Aorta (tissue), 5 donors: ENCODE measurements around the gene KLF16. TPM values are rescaled to one million over a fixed set of nuclear protein-coding genes. Genes with fewer than 3 reads are reported as not detected.

ENCODE experiments used
- ATAC-seq: fragments of 200-7000 bp; cut with Tn5 transposase; one replicate; pipeline ENCODE4 v1.9.1; 2022; ENCODE audit warnings: moderate library complexity; ENCODE audit not compliant: low FRiP score
- DNase-seq, 2 donors: peaks; one replicate each; pipeline ENCODE4 v3.0.0-alpha.2; 2020
- H3K27ac ChIP-seq, 2 donors: one replicate each; pipeline ENCODE4 v1.5.1; 2013; ENCODE audit warnings: low read length in 2 of 2, mild to moderate bottlenecking in 2 of 2, moderate library complexity in 2 of 2, control low read depth in 1 of 2, inconsistent platforms in 1 of 2, low read depth in 1 of 2
- H3K27me3 ChIP-seq, 2 donors: one replicate each; pipeline ENCODE4 v1.6.1; 2013; ENCODE audit warnings: control low read depth in 1 of 2, low read length in 1 of 2, mild to moderate bottlenecking in 1 of 2, moderate library complexity in 1 of 2; ENCODE audit not compliant: insufficient read depth in 2 of 2, control insufficient read depth in 1 of 2
- H3K36me3 ChIP-seq, 2 donors: one replicate each; pipeline ENCODE4 v1.6.1; 2013; ENCODE audit warnings: control low read depth in 1 of 2, low read length in 1 of 2, mild to moderate bottlenecking in 1 of 2; ENCODE audit not compliant: insufficient read depth in 2 of 2, control insufficient read depth in 1 of 2
- H3K4me1 ChIP-seq, 2 donors: one replicate each; pipeline ENCODE4 v1.6.1; 2013; ENCODE audit warnings: low read length in 2 of 2, control low read depth in 1 of 2, mild to moderate bottlenecking in 1 of 2, moderate library complexity in 1 of 2; ENCODE audit not compliant: insufficient read depth in 2 of 2, control insufficient read depth in 1 of 2
- H3K4me3 ChIP-seq, 2 donors: one replicate each; pipeline ENCODE4 v1.5.1; 2013; ENCODE audit warnings: low read length in 2 of 2, control low read depth in 1 of 2, mild to moderate bottlenecking in 1 of 2
- H3K9me3 ChIP-seq: one replicate; pipeline ENCODE4 v1.6.1; 2013; ENCODE audit warnings: mild to moderate bottlenecking, low read length; ENCODE audit not compliant: control insufficient read depth
- WGBS, 2 donors: extraction: QIAGEN DNeasy Blood & Tissue Kit; methylation state at CpG; one replicate each; pipeline ENCODE4 v1.1.7; 2013; 5-methylcytosine and 5-hydroxymethylcytosine counted together
- intact Hi-C, 2 donors: fragments of 100-400 bp; cut with DNase I; formaldehyde crosslinking; loops; one replicate each; pipeline versions ENCODE4 v1.14.2 to v1.15.0; 2022
- polyA plus RNA-seq, 2 donors: library from polyadenylated mRNA; stranded (reverse); fragments of 200-250 nt; gene quantifications; one replicate each; pipeline ENCODE4 v1.2.3, GENCODE V29; 2013
- total RNA-seq, 2 donors: library from RNA; stranded (reverse); fragmentation: NEBNext Ultra II Directional; extraction: Animal tissue kit (Norgen Biotek cat#: 25700); gene quantifications; one replicate each; pipeline ENCODE4 v1.2.1, GENCODE V29; 2021
- donor health status: healthy with polysubstance abuse.
- donor health status: Bipolar disorder and iron deficiency.
- donor health status: DM: no; HTN: no; CAD: no.
- donor health status: DM: no; HTN: no; CAD: no.
- donor health status: DM: yes; HTN: yes; CAD: no.

KLF16 gene
- total and polyA plus RNA-seq, 4 donors: 5.1 to 18.3 (median 12.0) TPM

GRCh38 chr19:1817553-1818179, 45.7 kb downstream of the KLF16 start:
- H3K27ac ChIP-seq: no peak overlapping the region
- H3K27me3 ChIP-seq: no peaks in the 10 kb centered on the region
- 85 to 88% methylated on average over 25 of the region's 25 CpGs for WGBS, 2 donors
- H3K36me3 ChIP-seq: peaks cover 0 to 18% of the 10 kb centered on the region in 2 donors
- no peak overlapping the region for H3K4me3 ChIP-seq
- ATAC-seq (no peak), DNase-seq (no peak)
- intact Hi-C loops: no loop called here
- H3K4me1 ChIP-seq: no peaks in the 10 kb centered on the region
- no peaks in the 10 kb centered on the region for H3K9me3 ChIP-seq

DNA sequence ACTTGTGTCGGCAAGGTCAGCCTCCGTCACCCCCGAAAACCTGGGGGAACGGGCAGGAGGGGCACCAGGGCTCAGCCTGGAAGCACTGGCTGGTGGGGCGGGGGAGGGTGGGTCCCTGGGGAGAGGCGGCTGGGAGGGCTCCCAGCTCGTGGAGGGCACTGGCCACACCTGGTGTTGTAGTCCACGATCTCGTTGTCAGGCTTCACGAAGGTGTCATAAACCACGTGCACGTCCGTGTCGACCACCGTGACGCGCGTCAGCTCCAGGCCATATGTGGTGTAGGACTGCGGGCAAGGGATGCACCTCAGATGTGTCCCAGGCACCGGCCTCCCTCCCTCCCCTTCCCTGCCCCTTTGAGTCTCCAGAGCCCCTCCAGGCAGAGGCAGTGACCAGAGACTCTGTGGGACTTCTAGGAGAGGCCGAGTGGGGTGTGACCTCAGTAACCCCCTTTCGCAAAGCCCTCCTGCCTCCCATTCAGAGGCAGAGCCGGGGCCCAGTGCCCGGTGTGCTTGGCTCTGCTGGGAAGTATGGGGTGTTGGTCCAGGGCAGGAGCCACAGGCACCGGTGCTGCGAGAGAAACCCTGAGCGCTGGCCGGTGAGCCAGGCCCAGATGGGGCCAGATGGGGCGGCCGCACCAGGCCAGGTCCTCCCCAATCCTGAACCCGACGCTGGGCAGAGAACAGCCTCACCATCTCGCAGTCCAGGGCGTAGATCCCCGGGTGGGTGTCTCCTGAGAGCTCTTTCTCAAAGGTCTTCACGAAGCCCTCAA, 46.7 kb downstream of the KLF16 start:
- intact Hi-C loops: no loop called here
- no peaks in the 10 kb centered on the region for H3K4me1 ChIP-seq
- no peaks in the 10 kb centered on the region for H3K27me3 ChIP-seq
- no peak overlapping the region for H3K27ac ChIP-seq
- H3K4me3 ChIP-seq: no peak overlapping the region
- ATAC-seq (no peak), DNase-seq (no peak)
- WGBS, 2 donors: 91 to 92% methylated on average over 35 to 36 of the region's 36 CpGs
- no peaks in the 10 kb centered on the region for H3K9me3 ChIP-seq
- H3K36me3 ChIP-seq: peaks cover 0 to 18% of the 10 kb centered on the region in 2 donors

- intact Hi-C loops: no loop called here
- ATAC-seq: no peak
- no peak for DNase-seq
Observed at GRCh38 chr19:1815605-1816529, 47.5 kb downstream of the KLF16 start.

GRCh38 chr19:1814833-1815604, 48.4 kb downstream of the KLF16 start:
- DNase-seq (no peak), ATAC-seq (no peak)
- no peaks in the 10 kb centered on the region for H3K27me3 ChIP-seq
- H3K36me3 ChIP-seq: peaks cover 0 to 16% of the 10 kb centered on the region in 2 donors
- H3K9me3 ChIP-seq: no peaks in the 10 kb centered on the region
- no peak overlapping the region for H3K4me3 ChIP-seq
- intact Hi-C loops: no loop called here
- H3K27ac ChIP-seq: no peak overlapping the region
- WGBS, 2 donors: 85% methylated on average over 21 to 26 of the region's 26 CpGs
- H3K4me1 ChIP-seq: no peaks in the 10 kb centered on the region

More at GRCh38 chr19:1815605-1816529, 47.5 kb downstream of the KLF16 start:
- H3K27ac ChIP-seq: no peak overlapping the region
- no peaks in the 10 kb centered on the region for H3K9me3 ChIP-seq
- H3K27me3 ChIP-seq: no peaks in the 10 kb centered on the region
- peaks cover 0 to 18% of the 10 kb centered on the region in 2 donors for H3K36me3 ChIP-seq
- H3K4me3 ChIP-seq: no peak overlapping the region
- H3K4me1 ChIP-seq: no peaks in the 10 kb centered on the region
- 90% methylated on average over 59 to 61 of the region's 61 CpGs for WGBS, 2 donors

- WGBS, 2 donors: 77 to 80% methylated on average over 10 of the region's 10 CpGs
- Histone ChIP-seq H3K27ac (no peak overlapping the region), H3K4me1 (no peaks in the 10 kb centered on the region), H3K27me3 (no peaks in the 10 kb centered on the region), H3K9me3 (no peaks in the 10 kb centered on the region), H3K4me3 (no peak overlapping the region), H3K36me3 (peaks cover 0 to 14% of the 10 kb centered on the region in 2 donors)
- DNase-seq: no peak
- ATAC-seq: no peak
- intact Hi-C loops: no loop called here
Observed at GRCh38 chr19:1814391-1814790, 49.0 kb downstream of the KLF16 start.

DNA sequence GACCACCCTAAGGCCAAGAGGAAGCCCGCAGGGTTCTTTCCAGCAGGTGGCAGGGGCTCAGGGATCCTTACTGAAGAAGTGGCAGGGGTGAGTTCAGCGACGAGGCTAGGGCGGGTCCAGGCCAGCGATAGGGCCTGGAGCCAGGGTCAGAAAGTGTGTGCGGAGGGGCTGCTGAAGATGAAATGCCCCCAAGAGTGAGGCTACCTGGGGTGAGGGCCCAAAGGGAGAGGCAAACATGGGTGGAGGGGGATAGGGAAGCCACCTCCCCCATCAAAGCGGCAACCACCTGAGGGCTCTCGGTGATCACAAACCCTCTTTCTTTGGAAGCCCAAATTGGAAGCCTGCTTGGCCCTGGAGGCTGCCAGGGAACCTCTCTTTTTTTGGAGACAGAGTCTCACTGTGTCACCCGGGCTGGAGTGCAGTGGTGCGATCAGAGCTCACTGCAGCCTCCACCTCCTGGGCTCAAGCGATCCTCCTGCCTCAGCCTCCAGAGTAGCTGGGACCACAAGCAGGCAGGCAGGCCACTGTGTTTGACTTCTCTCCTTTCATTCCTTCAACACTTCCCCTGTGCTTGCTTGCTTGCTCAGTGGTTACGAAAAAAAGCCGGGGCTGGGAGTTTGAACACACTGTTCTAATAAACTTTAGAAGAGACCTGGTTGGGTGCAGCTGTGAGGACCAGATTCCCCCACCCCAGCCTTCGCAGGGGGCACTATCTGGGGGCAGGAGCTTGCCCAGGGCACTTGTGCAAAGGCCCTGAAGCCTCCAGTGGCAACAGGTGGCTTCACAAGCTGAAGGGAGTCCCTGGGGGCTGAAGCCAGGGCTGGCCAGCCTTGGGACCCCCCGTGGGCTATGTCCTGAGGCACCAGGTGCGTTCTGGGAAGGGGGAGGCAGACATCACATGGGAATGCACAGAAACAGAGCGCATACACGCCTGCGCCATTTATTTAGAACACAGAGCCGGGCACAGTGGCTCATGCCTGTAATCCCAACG, 49.9 kb downstream of the KLF16 start:
- 68 to 70% methylated on average over 21 of the region's 21 CpGs for WGBS, 2 donors
- peaks cover 0 to 11% of the 10 kb centered on the region in 2 donors for H3K36me3 ChIP-seq
- H3K27me3 ChIP-seq: no peaks in the 10 kb centered on the region
- H3K4me1 ChIP-seq: no peaks in the 10 kb centered on the region
- no peak for DNase-seq
- H3K27ac ChIP-seq: no peak overlapping the region
- ATAC-seq: no peak
- H3K9me3 ChIP-seq: no peaks in the 10 kb centered on the region
- intact Hi-C loops: no loop called here
- H3K4me3 ChIP-seq: no peak overlapping the region

GRCh38 chr19:1812426-1813191, 50.8 kb downstream of the KLF16 start:
- intact Hi-C loops: no loop called here
- no peaks in the 10 kb centered on the region for H3K9me3 ChIP-seq
- ATAC-seq (peak; percentile 94), DNase-seq (peak; percentile 96 to 98)
- no peak overlapping the region for H3K27ac ChIP-seq
- H3K4me3 ChIP-seq: peak overlapping the region in 1 of 2 donors; percentile 13
- peaks cover 0 to 9% of the 10 kb centered on the region in 2 donors for H3K36me3 ChIP-seq
- 0 to 1% methylated on average over 47 of the region's 47 CpGs for WGBS, 2 donors
- no peaks in the 10 kb centered on the region for H3K27me3 ChIP-seq
- no peaks in the 10 kb centered on the region for H3K4me1 ChIP-seq
